Measurements from ENCODE around the gene CCDC82.

- no peak for TF ChIP-seq CTCF (conservative IDR thresholded peaks at IDR 0.05; ENCODE audit: low read depth, low read length)
- no peak for TF ChIP-seq SMC3 (IDR thresholded peaks at IDR 0.05; ENCODE audit: low read depth, low read length)
- TF ChIP-seq BHLHE40 (IDR thresholded peaks at IDR 0.05; ENCODE audit: low read depth, low read length), result no peak
- TF ChIP-seq POLR2A (IDR thresholded peaks at IDR 0.05; ENCODE audit: low read depth, low read length), result no peak
- no peak for TF ChIP-seq MAZ (IDR thresholded peaks at IDR 0.05; ENCODE audit: borderline replicate concordance, low read depth, low read length)
- TF ChIP-seq CEBPB (IDR thresholded peaks at IDR 0.05; ENCODE audit: low read depth, low read length), result no peak
- TF ChIP-seq RAD21 (IDR thresholded peaks at IDR 0.05; ENCODE audit: low read length), result no peak
- no peak for TF ChIP-seq CHD1 (IDR thresholded peaks at IDR 0.05; ENCODE audit: low read depth, low read length)
- no peak for TF ChIP-seq RCOR1 (IDR thresholded peaks at IDR 0.05; ENCODE audit: insufficient replicate concordance, low read length)
- TF ChIP-seq RFX5 (IDR thresholded peaks at IDR 0.05; ENCODE audit: low read depth, low read length), result no peak
- no peak for TF ChIP-seq USF2 (IDR thresholded peaks at IDR 0.05; ENCODE audit: low read depth, low read length)
Measured at GRCh38 chr11:96331699-96332116, 58.0 kb downstream of the CCDC82 start.

Data from IMR-90 (cell line).